Dendritic cell treated with granulocyte-macrophage colony-stimulating factor and Interleukin-4, amounts not matched to agents 40 ng/mL and 50 ng/mL, for 4 days (primary cell): ENCODE data around the gene ARL8A.

Experiments used
- H3K27ac Mint-ChIP-seq: one replicate; pipeline ENCODE4 v1.8.0; 2022; ENCODE audit warnings: mild to moderate bottlenecking, mixed read lengths
- H3K27me3 Mint-ChIP-seq: one replicate; pipeline ENCODE4 v1.8.0; 2022; ENCODE audit warnings: mild to moderate bottlenecking, mixed read lengths
- H3K36me3 Mint-ChIP-seq: one replicate; pipeline ENCODE4 v1.8.0; 2022; ENCODE audit warnings: low read depth, mixed read lengths
- H3K4me1 Mint-ChIP-seq: one replicate; pipeline ENCODE4 v1.8.0; 2022; ENCODE audit warnings: low read depth, mixed read lengths
- H3K4me3 Mint-ChIP-seq: one replicate; pipeline ENCODE4 v1.8.0; 2022; ENCODE audit warnings: mild to moderate bottlenecking, moderate library complexity, mixed read lengths
- H3K9me3 Mint-ChIP-seq: one replicate; pipeline ENCODE4 v1.8.0; 2022; ENCODE audit warnings: mixed read lengths
- intact Hi-C: fragments of 100-400 bp; cut with micrococcal nuclease; formaldehyde crosslinking; loops from one replicate; pipeline ENCODE4 v1.15.0; 2022

ARL8A gene

DNA sequence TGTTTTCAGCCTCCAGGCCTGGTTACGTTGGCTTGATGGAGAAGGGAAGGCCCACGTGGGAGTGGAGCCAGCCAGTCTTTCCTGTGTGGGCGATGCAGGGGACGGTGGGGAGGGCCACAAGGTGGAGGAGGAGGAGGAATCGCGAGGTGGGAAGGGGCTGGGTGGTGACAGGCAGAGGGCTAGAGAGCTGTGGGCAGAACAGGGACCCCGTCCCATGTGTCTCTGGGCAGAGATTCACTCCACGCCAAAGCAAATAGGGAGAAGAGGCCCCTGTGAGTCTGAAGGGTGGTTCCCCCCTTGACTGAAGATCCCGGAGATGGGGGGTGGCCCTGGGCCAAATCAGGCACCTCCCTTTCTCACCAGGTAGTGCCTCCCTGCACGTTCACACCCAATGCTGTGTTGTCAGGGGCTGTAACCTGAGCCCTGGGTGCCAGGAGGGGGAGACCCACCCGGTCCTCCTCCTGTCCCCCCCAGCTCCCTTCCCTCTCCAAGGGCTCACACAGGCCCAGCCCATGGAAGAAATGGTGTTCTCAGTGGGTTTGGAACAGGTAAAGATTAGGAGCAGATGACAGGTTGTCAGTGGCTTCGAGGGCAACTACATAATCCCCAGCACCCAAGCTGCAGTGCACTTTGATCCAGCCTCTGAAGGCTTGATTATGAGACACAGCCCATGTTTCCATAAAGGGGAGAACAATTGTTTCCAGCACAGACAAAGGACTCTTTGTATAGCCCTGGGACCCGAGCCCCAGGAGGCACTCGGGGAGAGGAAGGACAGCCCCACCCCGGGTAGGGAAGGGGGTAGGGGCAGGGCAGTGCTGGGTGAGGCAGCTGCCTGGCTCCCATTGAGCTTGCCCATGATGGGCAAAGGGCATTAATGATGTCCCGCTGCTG, 59.5 kb downstream of the ARL8A start:
- Mint-ChIP-seq H3K4me3 (no peak overlapping the region), H3K9me3 (no peaks in the 10 kb centered on the region), H3K27me3 (no peaks in the 10 kb centered on the region), H3K36me3 (no peaks in the 10 kb centered on the region), H3K27ac (no peak overlapping the region), H3K4me1 (no peaks in the 10 kb centered on the region)
- intact Hi-C loops: no loop called here
